ENCODE measurements around the gene HMGXB4.
"Not testable (repeated sequence)": the region's sequence is repeated elsewhere in the genome, so short reads cannot be mapped to it uniquely, and the experiment has no call there.

HMGXB4 gene

GRCh38 chr22:35257321-35258190 is at the start of gene HMGXB4:
HMGXB4 (plus strand) TSS chr22:35257493; CDS start chr22:35262391, 4,898 bp downstream.
- DNase-seq: peak; percentile 76

GRCh38 chr22:35208003-35208402 is 49.3 kb upstream of the HMGXB4 start:
- no peak for DNase-seq

GRCh38 chr22:35209203-35209602 is 48.1 kb upstream of the HMGXB4 start:
- DNase-seq: no peak

- no peak for DNase-seq
Measured at GRCh38 chr22:35212009-35212408, 45.3 kb upstream of the HMGXB4 start.

GRCh38 chr22:35212996-35213395 is 44.3 kb upstream of the HMGXB4 start:
- no peak for DNase-seq

GRCh38 chr22:35214968-35215367 is 42.3 kb upstream of the HMGXB4 start:
- DNase-seq: no peak

GRCh38 chr22:35215993-35216392 is 41.3 kb upstream of the HMGXB4 start:
- no peak for DNase-seq

GRCh38 chr22:35217527-35217926 is 39.8 kb upstream of the HMGXB4 start:
- DNase-seq: no peak

GRCh38 chr22:35218079-35218478 is 39.2 kb upstream of the HMGXB4 start:
- no peak for DNase-seq

GRCh38 chr22:35219012-35219411 is 38.3 kb upstream of the HMGXB4 start:
- no peak for DNase-seq

- DNase-seq: no peak
Measured at GRCh38 chr22:35220221-35220620, 37.1 kb upstream of the HMGXB4 start.

GRCh38 chr22:35225010-35225409 is 32.3 kb upstream of the HMGXB4 start:
- DNase-seq: no peak

- DNase-seq: peak; percentile 66
Measured at GRCh38 chr22:35226958-35227647, 30.2 kb upstream of the HMGXB4 start.

GRCh38 chr22:35229865-35230264 is 27.4 kb upstream of the HMGXB4 start:
- no peak for DNase-seq

- no peak for DNase-seq
Measured at GRCh38 chr22:35230417-35230816, 26.9 kb upstream of the HMGXB4 start.

GRCh38 chr22:35230839-35231584 is 26.3 kb upstream of the HMGXB4 start:
- DNase-seq: peak; percentile 31

- DNase-seq: peak; percentile 53
Measured at GRCh38 chr22:35231585-35232084, 25.7 kb upstream of the HMGXB4 start.

- not testable (repeated sequence) for DNase-seq
Measured at GRCh38 chr22:35238749-35239148, 18.5 kb upstream of the HMGXB4 start.

GRCh38 chr22:35244507-35244906 is 12.8 kb upstream of the HMGXB4 start:
- DNase-seq: not testable (repeated sequence)

- DNase-seq: peak; percentile 17
Measured at GRCh38 chr22:35250156-35250555, 7.1 kb upstream of the HMGXB4 start.

- DNase-seq: no peak
Measured at GRCh38 chr22:35253946-35254345, 3.3 kb upstream of the HMGXB4 start.

GRCh38 chr22:35257002-35257320 is 332 bp upstream of the HMGXB4 start:
- DNase-seq: no peak
